Right renal cortex interstitium (tissue), 3 donors: ENCODE results near the gene GALNT9. TPM values are rescaled to one million over a fixed set of nuclear protein-coding genes. Genes with fewer than 3 reads are reported as not detected.
"Not testable (repeated sequence)": the region's sequence is repeated elsewhere in the genome, so short reads cannot be mapped to it uniquely, and the experiment has no call there.

Experiments used
- DNase-seq, 3 donors: peaks; one replicate each; pipeline ENCODE4 v3.0.0-alpha.2; 2013; ENCODE audit warnings: low read depth in 3 of 3, low spot score in 2 of 3
- polyA plus RNA-seq, 3 donors: library from polyadenylated mRNA; unstranded; fragments of 120-200 nt; gene quantifications; one replicate each; pipeline ENCODE4 v1.2.1, GENCODE V29; 2013; ENCODE audit not compliant: insufficient read length in 3 of 3

Gene GALNT9
- polyA plus RNA-seq, 3 donors, result 6.2 to 8.0 (median 7.1) TPM

DNA sequence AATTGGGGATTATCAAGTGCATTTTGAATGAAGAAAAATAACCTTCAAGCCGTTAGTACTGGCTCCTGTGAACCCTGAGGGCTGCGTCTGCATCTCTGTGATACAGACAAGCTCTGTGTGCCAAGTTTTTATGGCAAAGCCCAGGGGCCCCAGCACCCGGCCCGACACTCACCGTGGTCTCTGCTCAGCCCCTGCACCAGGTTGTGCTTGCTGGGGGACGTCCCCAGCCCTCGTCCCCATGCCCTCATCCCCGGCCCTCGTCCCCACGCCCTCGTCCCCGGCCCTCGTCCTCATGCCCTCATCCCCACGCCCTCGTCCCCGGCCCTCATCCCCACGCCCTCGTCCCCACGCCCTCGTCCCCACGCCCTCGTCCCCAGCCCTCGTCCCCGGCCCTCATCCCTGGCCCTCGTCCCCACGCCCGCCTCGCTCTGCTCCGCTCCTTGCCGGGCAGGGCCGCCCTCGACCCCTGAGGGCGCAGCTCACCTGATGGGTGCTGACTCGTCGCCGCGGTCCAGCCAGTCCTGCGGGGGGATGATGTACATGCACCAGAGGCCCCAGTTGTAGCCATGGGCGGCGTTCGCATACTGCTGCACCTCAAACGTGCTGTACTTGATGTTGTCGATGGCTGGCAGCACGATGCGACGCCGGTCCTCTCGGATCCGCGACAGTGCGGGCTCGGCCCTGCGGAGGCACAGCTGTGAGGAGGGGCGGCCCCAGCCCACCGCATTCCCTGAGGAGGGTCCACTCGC, 72.0 kb downstream of the GALNT9 start:
- DNase-seq, result no peak

DNA sequence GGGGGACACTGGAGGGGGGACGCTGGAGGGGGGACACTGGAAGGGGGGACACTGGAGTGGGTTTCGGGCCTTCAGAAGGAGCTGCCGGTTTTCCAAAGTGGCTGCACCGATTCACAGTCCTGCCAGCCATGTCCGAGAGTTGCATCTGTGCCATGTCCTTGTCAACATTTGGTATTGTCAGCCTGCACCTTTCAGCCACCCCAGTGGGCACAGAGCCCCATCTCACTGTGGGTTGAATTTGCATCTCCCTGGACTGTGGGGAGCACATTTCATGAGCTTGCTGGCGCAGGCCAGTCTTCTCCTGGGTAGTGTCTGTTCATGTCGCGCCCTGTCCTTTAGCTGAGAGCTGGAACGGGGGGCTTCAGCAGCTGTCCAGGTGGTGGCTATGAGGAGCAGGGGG, 72.7 kb downstream of the GALNT9 start:
- no peak for DNase-seq

- no peak for DNase-seq
Observed at GRCh38 chr12:132255642-132256041, 73.7 kb downstream of the GALNT9 start.

DNA sequence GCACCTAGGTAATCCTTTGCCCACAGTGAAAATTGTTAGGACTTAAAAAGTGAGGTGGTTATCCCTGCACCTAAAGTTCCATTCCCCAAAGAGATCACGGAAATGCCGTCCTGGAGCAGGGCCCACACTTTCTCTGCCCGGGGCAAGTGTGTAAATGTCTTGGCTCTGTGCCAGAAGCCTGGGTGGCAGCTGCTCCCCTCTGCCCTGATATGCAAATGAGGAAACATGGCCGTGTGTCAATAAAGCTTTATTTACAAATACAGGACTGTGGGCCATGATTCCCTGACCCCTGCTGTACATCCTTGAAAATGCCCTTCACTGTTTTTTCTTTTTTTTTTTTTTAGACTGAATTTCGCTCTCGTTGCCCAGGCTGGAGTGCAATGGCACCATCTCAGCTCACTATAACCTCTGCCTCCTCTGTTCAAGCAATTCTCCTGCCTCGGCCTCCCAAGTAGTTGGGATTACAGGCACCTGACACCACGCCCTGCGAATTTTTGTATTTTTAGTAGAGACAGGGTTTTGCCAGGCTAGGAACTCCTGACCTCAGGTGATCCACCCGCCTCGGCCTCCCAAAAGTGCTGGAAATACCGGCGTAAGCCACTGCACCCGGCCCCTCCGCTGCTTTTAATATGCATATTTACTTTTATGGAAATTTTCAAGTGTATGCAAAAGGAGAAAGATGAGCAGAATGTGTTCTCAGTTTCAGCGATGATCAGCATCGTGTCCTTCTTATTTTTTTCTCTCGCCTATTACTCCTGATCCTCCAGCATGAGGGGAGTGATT, 75.5 kb downstream of the GALNT9 start:
- no peak for DNase-seq

DNA sequence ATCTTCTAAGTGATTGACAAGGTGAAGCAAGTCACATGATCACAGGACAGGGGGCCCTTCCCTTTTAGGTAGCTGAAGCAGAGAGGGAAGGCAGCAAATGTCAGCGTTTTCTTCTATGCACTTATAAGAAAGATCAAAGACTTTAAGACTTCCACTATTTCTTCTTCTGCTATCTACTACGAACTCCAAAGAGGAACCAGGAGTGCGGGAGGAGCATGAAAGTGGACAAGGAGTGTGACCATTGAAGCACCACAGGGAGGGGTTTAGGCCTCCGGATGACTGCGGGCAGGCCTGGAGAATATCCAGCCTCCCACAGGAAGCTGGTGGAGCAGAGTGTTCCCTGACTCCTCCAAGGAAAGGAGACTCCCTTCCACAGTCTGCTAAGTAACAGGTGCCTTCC, 76.4 kb downstream of the GALNT9 start:
- not testable (repeated sequence) for DNase-seq

DNA sequence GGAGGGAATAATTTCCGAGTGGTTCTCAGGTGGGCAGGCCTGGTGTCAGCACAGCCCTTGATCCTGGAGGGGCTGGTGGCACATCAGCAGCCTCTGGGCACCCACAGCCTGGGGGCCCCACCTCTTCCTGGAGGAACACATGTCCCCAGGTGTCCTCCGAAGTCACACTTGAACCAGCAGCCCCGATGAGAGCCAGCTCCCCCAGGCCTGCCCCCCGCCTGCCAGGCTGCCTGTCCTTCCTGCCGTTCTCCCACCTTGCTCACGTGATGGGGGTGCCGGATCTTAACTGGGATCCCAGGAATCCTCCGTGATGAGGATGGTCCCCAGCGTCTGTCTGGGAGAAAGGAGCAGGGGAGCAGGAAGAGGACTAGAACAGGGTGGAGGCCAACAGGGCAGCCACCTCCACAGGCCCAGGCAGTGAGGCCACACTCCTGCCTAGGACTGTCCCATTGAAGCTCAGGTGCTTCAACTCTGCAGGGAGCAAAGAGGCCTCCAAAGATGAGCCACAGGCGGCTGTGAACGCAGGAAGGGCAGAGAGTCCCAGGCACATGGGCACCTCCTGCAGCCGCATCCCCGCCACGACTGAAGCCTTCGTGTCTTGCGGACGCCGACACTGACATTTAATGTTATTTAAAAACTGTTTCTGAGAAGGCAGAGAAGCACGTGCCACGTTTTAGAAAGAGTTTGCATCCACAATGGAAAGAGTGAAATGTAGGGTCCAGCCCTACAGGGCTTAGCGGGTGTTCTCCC, 77.5 kb downstream of the GALNT9 start:
- DNase-seq, result no peak

DNA sequence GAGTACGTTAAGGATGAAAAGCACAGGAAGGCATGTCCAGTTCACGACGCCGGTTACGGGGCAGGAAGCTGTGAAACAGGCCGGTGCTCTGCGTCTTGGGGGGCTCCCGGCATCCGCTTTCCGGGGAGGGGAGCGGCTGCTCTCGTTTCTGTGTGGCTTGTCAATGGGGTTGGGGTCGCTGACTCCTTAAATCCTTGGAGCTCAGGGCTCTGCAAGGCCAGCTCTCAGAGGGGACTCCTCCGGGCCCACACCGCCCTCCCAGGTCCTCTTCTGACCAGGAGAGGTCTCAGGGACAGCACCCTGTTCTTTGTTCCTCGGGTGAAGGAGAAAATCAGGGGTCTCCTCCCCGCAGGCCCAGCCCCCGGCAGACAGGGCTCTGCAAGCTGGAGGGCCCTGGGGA, 78.1 kb downstream of the GALNT9 start:
- DNase-seq, result no peak

DNA sequence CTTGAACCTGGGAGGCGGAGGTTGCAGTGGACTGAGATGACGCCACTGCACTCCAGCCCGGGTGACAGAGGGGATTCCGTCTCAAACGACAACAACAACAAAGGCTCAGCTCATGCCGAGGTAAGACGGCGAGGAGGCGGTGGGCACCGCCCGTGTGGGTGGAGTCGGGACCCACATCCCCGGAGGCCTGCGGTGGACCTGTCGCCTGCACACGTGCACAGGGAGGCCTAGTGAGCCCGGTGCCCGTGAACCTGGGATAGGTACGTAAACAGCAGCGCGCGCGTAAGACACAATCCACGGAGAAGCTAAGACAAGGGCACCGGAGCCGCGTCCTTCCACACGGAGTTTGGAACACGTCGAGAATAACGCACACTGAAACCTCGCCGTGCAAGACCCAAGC, 78.7 kb downstream of the GALNT9 start:
- DNase-seq, result no peak

DNA sequence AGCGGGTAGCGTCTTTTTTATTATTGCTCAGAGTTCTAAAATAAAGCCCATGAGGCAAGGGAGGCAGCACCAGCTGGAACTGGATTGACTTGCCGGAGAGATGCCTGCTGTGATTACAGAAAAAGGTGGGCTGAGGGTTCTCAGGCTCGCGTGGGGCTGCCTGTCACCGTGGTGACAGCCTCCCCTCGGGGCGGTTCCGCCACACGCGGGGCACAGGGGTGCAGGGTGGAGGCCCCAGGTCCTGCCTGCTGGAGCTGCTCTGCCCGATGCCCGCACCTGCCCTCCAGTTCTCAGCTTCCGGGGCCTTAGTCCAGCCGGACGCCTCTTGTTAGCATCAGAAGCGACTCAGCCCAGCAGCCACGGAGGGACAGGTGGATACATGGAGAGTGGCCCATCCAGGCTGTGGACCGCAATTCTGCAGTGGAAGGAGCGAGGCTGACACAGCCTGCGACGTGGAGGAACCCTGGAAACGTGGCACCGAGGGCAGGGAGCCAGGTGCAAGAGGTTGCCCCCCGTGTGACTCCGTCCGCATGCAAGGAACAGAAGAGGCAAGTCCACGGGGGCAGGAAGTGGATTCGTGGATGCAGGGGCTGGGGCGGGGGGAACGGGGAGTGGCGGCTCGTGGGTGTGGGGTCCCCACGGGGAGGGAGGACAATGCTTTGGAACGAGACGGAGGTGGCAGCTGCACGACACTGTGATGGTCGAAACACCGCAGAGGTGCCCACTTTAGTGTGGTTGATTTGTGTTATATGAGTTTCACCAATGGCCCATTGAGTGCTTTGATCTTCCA, 79.5 kb downstream of the GALNT9 start:
- DNase-seq, result no peak

DNA sequence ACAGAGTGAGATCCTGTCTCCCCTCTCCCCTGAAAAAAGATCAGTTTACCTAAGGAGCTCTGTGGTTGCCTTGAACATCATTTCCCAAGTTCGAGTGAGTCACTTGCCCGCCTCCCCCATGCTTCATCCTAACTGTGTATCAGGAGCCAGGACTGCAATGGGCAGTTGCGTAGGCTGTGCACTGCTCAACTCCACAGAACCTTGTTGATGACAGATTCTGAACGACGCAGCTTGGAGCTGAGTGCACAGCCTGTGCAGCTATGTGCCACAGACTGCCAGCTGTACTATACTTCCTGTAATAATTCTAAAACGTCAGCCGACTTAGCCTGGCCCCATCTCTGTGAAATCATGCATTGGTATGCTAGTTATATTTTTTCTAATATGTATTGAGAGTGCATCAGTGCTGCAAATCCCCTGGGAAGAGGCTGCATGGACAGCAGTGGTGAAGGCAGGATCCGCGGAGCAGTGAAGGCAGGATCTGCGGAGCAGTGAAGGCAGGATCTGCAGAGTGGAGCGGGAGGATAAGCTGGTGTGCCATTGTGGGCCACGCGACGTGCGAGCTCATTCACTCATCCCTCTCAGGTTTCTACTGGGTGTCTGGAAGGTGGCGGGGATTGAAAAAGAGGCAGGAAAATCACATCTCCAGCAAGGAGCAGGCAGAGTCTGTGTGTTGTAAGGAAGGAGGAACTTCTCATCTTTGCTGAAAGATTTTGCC, 80.8 kb downstream of the GALNT9 start:
- no peak for DNase-seq

DNA sequence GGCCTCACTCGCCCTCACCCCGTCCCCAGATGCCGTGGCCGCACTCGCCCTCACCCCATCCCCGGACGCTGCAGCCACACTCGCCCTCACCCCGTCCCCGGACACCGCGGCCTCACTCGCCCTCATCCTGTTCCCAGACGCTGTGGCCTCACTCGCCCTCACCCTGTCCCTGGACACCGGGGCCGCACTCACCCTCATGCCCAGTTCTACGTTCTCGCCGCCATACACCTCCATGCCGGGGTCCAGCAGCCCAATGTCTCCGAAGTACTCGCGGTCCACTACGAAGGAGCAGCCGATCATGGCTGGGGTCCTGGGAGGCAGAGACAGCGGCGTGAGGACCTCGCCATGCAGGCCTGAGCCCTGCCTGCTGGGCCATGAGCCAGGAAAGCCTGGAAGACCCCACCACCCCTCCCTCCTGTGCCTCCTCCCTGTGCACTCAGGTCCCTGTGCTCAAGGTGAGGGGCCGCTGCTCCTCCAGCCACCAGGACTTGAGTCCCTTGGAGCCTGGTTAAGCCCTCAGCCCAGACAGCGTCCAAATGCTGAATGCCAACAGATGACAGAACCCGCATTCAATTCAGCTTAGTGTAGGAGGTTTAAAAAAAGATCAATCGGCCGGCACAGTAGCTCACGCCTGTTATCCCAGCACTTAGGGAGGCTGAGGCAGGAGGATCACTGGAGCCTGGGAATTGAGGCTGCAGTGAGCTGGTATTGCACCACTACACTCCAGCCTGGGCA, 81.5 kb downstream of the GALNT9 start:
- no peak for DNase-seq

- no peak for DNase-seq
Observed at GRCh38 chr12:132246997-132247717, 82.2 kb downstream of the GALNT9 start.

DNA sequence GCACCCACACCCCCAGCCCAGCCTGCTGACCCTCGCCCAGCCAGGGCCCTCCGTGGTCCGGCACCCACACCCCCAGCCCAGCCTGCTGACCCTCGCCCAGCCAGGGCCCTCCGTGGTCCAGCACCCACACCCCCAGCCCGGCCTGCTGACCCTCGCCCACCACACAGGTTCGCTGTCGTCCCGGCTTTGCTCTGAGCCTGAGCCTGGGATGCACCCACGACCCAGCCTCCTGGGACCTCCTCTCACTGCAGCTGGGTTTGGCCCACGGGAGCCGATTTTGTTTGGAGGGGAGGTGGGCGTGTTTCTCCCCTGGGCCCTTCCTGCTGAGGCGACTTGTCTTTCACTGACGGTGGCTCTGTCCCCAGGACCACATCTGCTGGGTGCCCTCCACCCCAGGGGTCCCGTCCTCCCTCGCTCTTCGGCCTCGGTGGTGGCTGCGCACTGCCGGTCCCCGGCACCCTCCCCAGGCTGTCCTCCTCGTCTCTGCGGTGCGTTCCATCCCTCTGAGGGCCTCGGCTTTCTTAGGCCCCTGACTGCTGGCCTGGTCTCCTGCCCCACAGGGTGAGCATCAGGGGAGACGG, 83.8 kb downstream of the GALNT9 start:
- no peak for DNase-seq

DNA sequence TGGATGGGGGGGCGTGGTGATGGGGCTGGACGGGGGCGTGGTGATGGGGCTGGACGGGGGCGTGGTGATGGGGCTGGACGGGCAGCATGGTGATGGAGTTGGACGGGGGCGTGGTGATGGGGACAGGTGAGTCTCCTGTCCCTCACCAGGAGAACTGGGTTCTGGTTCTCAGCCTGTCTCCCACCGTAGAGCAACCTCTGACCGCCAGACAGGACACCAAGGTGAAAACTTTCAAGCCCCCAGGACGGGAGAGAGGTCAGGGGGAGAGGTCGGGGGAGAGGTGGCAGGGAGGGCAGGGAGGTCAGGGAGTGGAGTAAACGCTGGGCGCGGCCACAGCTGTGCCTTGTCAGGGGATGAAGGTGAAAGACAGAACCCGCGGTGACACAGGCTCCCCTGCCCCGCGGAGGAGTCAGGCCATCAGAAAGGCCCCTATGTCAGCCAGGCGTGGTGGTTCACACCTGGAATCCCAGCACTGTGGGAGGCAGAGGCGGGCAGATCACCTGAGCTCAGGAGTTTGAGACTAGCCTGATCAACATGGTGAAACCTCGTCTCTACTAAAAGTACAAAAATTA, 84.6 kb downstream of the GALNT9 start:
- DNase-seq, result no peak

- no peak for DNase-seq
Observed at GRCh38 chr12:132243596-132244310, 85.6 kb downstream of the GALNT9 start.

DNA sequence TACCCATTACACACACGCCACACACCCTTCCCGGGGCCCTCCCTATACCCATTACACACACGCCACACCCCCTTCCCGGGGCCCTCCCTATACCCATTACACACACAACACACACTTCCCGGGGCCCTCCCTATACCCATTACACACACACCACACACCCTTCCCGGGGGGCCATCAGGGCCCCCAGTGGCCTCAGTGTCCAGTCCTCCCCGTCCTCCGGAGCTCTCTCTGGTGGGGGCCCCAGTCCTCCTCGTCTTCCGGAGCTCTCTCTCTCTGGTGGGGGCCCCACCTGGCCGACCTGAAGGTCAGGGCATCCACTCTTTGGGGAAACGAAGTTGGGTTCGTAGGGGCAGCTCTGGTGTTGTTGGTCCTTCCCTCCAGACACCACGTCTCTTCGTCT, 86.2 kb downstream of the GALNT9 start:
- DNase-seq, result not testable (repeated sequence)

- not testable (repeated sequence) for DNase-seq
Observed at GRCh38 chr12:132240669-132241007, 88.8 kb downstream of the GALNT9 start.
